ENCODE measurements around the gene GRHL1. TPM values are rescaled to one million over a fixed set of nuclear protein-coding genes. Genes with fewer than 3 reads are reported as not detected.
A peak's percentile ranks its signal among the peaks of the same experiment; 100 is the strongest.
"Not testable (repeated sequence)": the region's sequence is repeated elsewhere in the genome, so short reads cannot be mapped to it uniquely, and the experiment has no call there.

The GRHL1 gene
- total and polyA plus RNA-seq, 8 donors, result 0.95 to 5.3 (median 2.1) TPM

GRCh38 chr2:10030311-10030736, 78.8 kb downstream of the GRHL1 start:
- H3K36me3 ChIP-seq, result no peaks in the 10 kb centered on the region
- H3K27ac ChIP-seq, result no peak overlapping the region
- no peak for TF ChIP-seq CTCF (IDR thresholded peaks at IDR 0.05)
- peak in 1 of 6 donors; percentile 19 for DNase-seq
- H3K4me3 ChIP-seq, result peak overlapping the region in 2 of 4 donors; percentile 5 to 29
- no peaks in the 10 kb centered on the region for H3K4me1 ChIP-seq
- WGBS, 2 donors, result 29 to 51% methylated on average over 9 of the region's 9 CpGs
- H3K9me3 ChIP-seq, result no peaks in the 10 kb centered on the region
- peak; percentile 42 to 70 (median 54) for ATAC-seq
- intact Hi-C loops (cut with DNase I), result no loop called here
- no peaks in the 10 kb centered on the region for H3K27me3 ChIP-seq
- no peak for FAIRE-seq

- not testable (repeated sequence) for FAIRE-seq
- H3K4me3 ChIP-seq, result peak overlapping the region in 2 of 4 donors; percentile 5 to 29
- 67 to 84% methylated on average over 8 of the region's 8 CpGs for WGBS, 2 donors
Observed at GRCh38 chr2:10030798-10031197, 79.3 kb downstream of the GRHL1 start.

GRCh38 chr2:10031886-10032745, 80.6 kb downstream of the GRHL1 start:
- peak overlapping the region in 1 of 4 donors; percentile 29 for H3K4me3 ChIP-seq
- H3K27ac ChIP-seq, result no peak overlapping the region
- intact Hi-C loops (cut with DNase I), result loop anchor here in 1 of 3 donors (2.0 kb wide), 1 partner anchor 43 kb away; no protein-coding TSS in a partner anchor
- H3K4me1 ChIP-seq, result peaks cover 16 to 17% (median 17%) of the 10 kb centered on the region in 3 donors
- 86 to 87% methylated on average over 20 of the region's 20 CpGs for WGBS, 2 donors
- no peak for ATAC-seq
- H3K27me3 ChIP-seq, result no peaks in the 10 kb centered on the region
- FAIRE-seq, result no peak
- TF ChIP-seq CTCF (IDR thresholded peaks at IDR 0.05), result no peak
- no peaks in the 10 kb centered on the region for H3K9me3 ChIP-seq
- H3K36me3 ChIP-seq, result no peaks in the 10 kb centered on the region
- DNase-seq, result peak in 1 of 6 donors; percentile 51

More at GRCh38 chr2:10030798-10031197, 79.3 kb downstream of the GRHL1 start:
- H3K27ac ChIP-seq; intact Hi-C loops (cut with DNase I); H3K9me3 ChIP-seq; ATAC-seq; H3K36me3 ChIP-seq; H3K4me1 ChIP-seq; H3K27me3 ChIP-seq: not testable (repeated sequence)
- DNase-seq, result peak in 1 of 6 donors; percentile 12

- Histone ChIP-seq H3K9me3 (no peaks in the 10 kb centered on the region), H3K27me3 (no peaks in the 10 kb centered on the region), H3K4me3 (no peak overlapping the region), H3K36me3 (no peaks in the 10 kb centered on the region), H3K27ac (no peak overlapping the region), H3K4me1 (peaks cover 17 to 23% (median 17%) of the 10 kb centered on the region in 3 donors)
- ATAC-seq (no peak), DNase-seq (peak in 1 of 6 donors; percentile 35), FAIRE-seq (no peak)
- WGBS, 2 donors, result 98% methylated on average over 7 of the region's 7 CpGs
- no peak for TF ChIP-seq CTCF (IDR thresholded peaks at IDR 0.05)
- intact Hi-C loops (cut with DNase I), result loop anchor here in 1 of 3 donors (2.0 kb wide), 1 partner anchor 44 kb away; no protein-coding TSS in a partner anchor
Observed at GRCh38 chr2:10032746-10033105, 81.2 kb downstream of the GRHL1 start.

- peaks cover 17 to 23% (median 17%) of the 10 kb centered on the region in 3 donors for H3K4me1 ChIP-seq
- no peaks in the 10 kb centered on the region for H3K27me3 ChIP-seq
- intact Hi-C loops (cut with DNase I), result loop anchor here in 1 of 3 donors (2.0 kb wide), 1 partner anchor 45 kb away; no protein-coding TSS in a partner anchor
- FAIRE-seq (no peak), ATAC-seq (no peak), DNase-seq (peak in 1 of 6 donors; percentile 65)
- H3K9me3 ChIP-seq, result no peaks in the 10 kb centered on the region
- no peak overlapping the region for H3K4me3 ChIP-seq
- no peak overlapping the region for H3K27ac ChIP-seq
- no peaks in the 10 kb centered on the region for H3K36me3 ChIP-seq
- TF ChIP-seq CTCF (IDR thresholded peaks at IDR 0.05), result no peak
- 80 to 82% methylated on average over 14 of the region's 14 CpGs for WGBS, 2 donors
Observed at GRCh38 chr2:10033251-10034006, 81.9 kb downstream of the GRHL1 start.

All from pancreas (tissue), 10 donors.